ENCODE data around the gene CPD.

CPD gene

GRCh38 chr17:30505868-30506417 is 127.2 kb downstream of the CPD start:
- DNase-seq (ENCODE audit: low spot score): no peak

- no peak for DNase-seq (ENCODE audit: low spot score)
Measured at GRCh38 chr17:30506481-30506880, 127.8 kb downstream of the CPD start.

DNA sequence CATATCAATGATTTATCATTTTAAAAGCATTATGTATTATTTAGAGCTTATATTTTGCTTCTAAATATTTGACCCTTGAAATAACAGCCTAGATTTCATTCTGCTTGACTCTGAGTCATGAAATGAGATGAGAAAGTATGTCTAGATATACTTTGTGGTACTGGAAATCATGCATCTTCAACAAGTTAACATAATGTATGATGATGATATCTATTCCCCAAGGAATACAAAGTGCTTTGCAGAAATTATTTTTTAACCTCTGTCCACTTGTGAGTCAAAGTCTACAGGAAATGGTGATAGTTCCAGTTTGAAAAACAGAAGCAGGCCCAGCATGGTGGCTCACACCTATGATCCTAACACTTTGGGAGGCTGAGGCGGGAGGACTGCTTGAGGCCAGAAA is 134.6 kb downstream of the CPD start:
- DNase-seq (ENCODE audit: low spot score): no peak

GRCh38 chr17:30514895-30515596 is 136.3 kb downstream of the CPD start:
- DNase-seq (ENCODE audit: low spot score): no peak

- no peak for DNase-seq (ENCODE audit: low spot score)
Measured at GRCh38 chr17:30517786-30518185, 139.1 kb downstream of the CPD start.

- no peak for DNase-seq (ENCODE audit: low spot score)
Measured at GRCh38 chr17:30519166-30519565, 140.4 kb downstream of the CPD start.
